OCI-LY3 (cell line): ENCODE results near the gene UBL4A.

Experiments used
- H2AFZ ChIP-seq: fragments of 200-600, 300-600 bp; shearing (Covaris generic); 2 replicates; pipeline ENCODE4 v1.6.0; 2014; ENCODE audit warnings: antibody characterized with exemption, low read depth, low read length
- H3K27ac ChIP-seq: fragments of 200-600, 300-600 bp; sonication (generic); 2 replicates; pipeline ENCODE4 v1.5.1; 2014; ENCODE audit warnings: mild to moderate bottlenecking, low read length, moderate library complexity, mixed read lengths
- H3K27me3 ChIP-seq: fragments of 200-600, 300-600 bp; sonication (generic); 2 replicates; pipeline ENCODE4 v1.6.1; 2014; ENCODE audit warnings: low read depth, low read length, mixed read lengths
- H3K36me3 ChIP-seq: fragments of 200-600, 300-600 bp; sonication (generic); replicated peaks from 2 replicates; pipeline ENCODE3; 2014; ENCODE audit warnings: low read depth, low read length, mixed read lengths
- H3K4me1 ChIP-seq: fragments of 300-600, 200-600 bp; sonication (generic); 2 replicates; pipeline ENCODE4 v1.6.1; 2014; ENCODE audit warnings: low read length, mixed read lengths
- H3K4me2 ChIP-seq: fragments of 200-600, 300-600 bp; sonication (generic); 2 replicates; pipeline ENCODE4 v1.6.1; 2014; ENCODE audit warnings: low read length, mixed read lengths
- H3K4me3 ChIP-seq: fragments of 300-600, 200-600 bp; sonication (generic); 2 replicates; pipeline ENCODE4 v1.5.1; 2014; ENCODE audit warnings: antibody characterized with exemption, mild to moderate bottlenecking, low read length, moderate library complexity
- H3K79me2 ChIP-seq: fragments of 300-600, 200-600 bp; shearing (Covaris generic); 2 replicates; pipeline ENCODE4 v1.6.1; 2014; ENCODE audit warnings: mild to moderate bottlenecking, low read length, mixed read lengths
- H3K9ac ChIP-seq: fragments of 300-600, 200-600 bp; shearing (Covaris generic); 2 replicates; pipeline ENCODE4 v1.6.0; 2014; ENCODE audit warnings: mild to moderate bottlenecking, low read length, moderate library complexity
- H3K9me3 ChIP-seq: fragments of 200-600, 300-600 bp; shearing (Covaris generic); 2 replicates; pipeline ENCODE4 v1.6.1; 2014; ENCODE audit warnings: low read length, mixed read lengths; ENCODE audit not compliant: insufficient read depth
- H4K20me1 ChIP-seq: fragments of 200-600, 300-600 bp; sonication (generic); 2 replicates; pipeline ENCODE4 v1.6.1; 2016; ENCODE audit warnings: low read length, mixed read lengths; ENCODE audit not compliant: insufficient read depth
- EZH2phosphoT487 ChIP-seq: fragments of 200-600 bp; shearing (Covaris generic); IDR thresholded peaks from 2 replicates; pipeline ENCODE4 v1.6.1; 2018; ENCODE audit warnings: antibody characterized with exemption, mixed run types, low read depth
- TF ChIP-seq, protein P1 (sequence below): fragments of 200-600, 300-600 bp; sonication (generic); IDR thresholded peaks from 2 replicates; pipeline ENCODE4 v1.5.1; 2014; ENCODE audit warnings: antibody characterized with exemption, low read length, low read depth

UBL4A gene

DNA sequence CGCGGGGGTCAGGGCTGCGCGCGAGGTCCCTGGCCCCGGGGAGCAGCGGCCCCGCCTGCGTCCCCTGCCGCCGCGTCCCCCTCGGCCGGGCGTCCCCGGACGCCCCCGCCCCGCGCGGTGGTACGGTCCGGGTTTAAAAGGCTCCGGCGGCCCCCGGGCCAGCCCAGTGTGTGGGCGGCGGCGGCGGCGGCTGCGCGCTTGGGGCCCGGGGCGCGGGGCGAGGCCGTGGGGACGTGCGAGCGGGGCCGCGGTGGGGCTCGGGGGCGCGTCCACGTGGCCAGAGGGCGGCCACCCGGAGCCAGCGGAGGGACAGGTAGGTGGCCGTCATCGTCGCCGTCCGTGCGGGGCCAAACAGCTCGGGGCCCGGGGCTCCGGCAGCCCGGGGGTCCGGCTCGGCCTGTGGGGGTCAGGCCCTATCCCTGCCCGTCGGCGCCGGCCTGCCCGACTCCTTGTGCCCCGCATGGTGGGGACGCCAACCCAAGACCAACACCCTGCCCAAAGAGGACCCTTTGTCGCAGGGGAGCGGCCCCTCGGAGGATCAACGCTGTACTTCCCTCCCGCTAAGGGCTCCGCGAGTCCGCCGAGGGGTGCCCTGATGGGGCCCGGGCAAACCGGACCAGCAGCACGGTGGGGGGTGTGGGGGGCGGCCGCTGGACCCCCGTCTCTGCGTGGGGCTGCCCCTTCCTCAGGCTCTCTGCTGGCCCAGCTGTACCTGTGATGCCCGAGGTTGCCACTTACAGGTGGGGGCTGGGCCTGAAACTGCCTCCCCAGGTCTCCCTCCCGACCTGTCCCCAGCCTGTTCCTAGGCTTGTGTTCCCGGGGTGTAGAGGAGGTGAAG lies 28.1 kb downstream of the UBL4A start, which contains the start of gene PLXNA3:
Gene PLXNA3 (plus strand): TSS at position 166 of the 838 bp plus-strand sequence. CDS start 1,903 bp downstream, outside the sequence.
- Histone ChIP-seq H3K27ac (no peak within 1 kb of the TSS; the same call in 1 of the 2 replicates), H3K36me3 (no peaks in the 10 kb centered on the region), H3K4me2 (peak within 1 kb of the TSS; percentile 88), H3K4me1 (peaks cover 9% of the 10 kb centered on the region), H3K27me3 (no peaks in the 10 kb centered on the region), H3K9me3 (no peaks in the 10 kb centered on the region), H3K9ac (peak within 1 kb of the TSS; percentile 80), H2AFZ (peak within 1 kb of the TSS; percentile 71), H4K20me1 (peaks cover 5% of the 10 kb centered on the region; the same call in 1 of the 2 replicates), H3K4me3 (peak within 1 kb of the TSS; percentile 82), H3K79me2 (peaks cover 14% of the 10 kb centered on the region; the same call in 1 of the 2 replicates)
- TF ChIP-seq, protein P1, sequence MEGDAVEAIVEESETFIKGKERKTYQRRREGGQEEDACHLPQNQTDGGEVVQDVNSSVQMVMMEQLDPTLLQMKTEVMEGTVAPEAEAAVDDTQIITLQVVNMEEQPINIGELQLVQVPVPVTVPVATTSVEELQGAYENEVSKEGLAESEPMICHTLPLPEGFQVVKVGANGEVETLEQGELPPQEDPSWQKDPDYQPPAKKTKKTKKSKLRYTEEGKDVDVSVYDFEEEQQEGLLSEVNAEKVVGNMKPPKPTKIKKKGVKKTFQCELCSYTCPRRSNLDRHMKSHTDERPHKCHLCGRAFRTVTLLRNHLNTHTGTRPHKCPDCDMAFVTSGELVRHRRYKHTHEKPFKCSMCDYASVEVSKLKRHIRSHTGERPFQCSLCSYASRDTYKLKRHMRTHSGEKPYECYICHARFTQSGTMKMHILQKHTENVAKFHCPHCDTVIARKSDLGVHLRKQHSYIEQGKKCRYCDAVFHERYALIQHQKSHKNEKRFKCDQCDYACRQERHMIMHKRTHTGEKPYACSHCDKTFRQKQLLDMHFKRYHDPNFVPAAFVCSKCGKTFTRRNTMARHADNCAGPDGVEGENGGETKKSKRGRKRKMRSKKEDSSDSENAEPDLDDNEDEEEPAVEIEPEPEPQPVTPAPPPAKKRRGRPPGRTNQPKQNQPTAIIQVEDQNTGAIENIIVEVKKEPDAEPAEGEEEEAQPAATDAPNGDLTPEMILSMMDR = no peak
- no peak for TF ChIP-seq EZH2phosphoT487

DNA sequence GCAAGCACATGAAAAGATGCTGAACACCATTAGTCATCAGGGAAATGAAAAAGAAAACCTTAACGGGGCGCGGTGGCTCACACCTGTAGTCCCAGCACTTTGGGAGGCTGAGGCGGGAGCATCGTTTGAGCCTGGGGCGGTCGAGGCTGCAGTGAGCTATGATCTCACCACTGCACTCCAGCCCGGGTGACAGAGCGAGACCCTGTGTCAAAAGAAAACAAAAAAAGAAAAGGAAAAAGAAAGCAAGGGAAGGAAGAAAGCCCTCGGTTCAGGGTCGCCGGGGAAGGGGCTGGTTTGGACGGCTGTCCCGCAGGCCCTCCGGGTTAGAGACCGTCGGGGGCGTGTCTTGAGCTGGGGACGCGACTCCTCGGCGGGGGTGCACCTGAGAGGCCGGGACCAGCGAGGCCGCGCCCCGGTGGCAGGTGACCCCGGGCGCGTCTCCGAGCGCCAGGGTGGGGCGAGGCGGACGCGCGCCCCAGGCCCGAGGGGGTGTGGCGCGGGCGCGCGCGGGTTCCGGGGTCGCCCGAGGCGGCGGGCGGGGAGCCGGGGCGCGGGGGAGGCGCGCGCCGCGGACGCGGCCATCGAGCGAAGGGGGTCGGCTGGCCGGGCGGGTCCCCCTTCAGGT lies 28.8 kb downstream of the UBL4A start:
- H4K20me1 ChIP-seq = peaks cover 5% of the 10 kb centered on the region; the same call in 1 of the 2 replicates
- H3K4me1 ChIP-seq = peaks cover 9% of the 10 kb centered on the region
- peak overlapping the region; percentile 82 for H3K4me3 ChIP-seq
- H3K27me3 ChIP-seq = no peaks in the 10 kb centered on the region
- peak overlapping the region; percentile 71 for H2AFZ ChIP-seq
- peak overlapping the region; percentile 75 for H3K4me2 ChIP-seq
- peak overlapping the region; percentile 80; the same call in 1 of the 2 replicates for H3K9ac ChIP-seq
- H3K9me3 ChIP-seq = no peaks in the 10 kb centered on the region
- H3K79me2 ChIP-seq = peaks cover 14% of the 10 kb centered on the region; the same call in 1 of the 2 replicates
- TF ChIP-seq EZH2phosphoT487 = no peak
- TF ChIP-seq, protein P1 = no peak
- no peak overlapping the region for H3K27ac ChIP-seq
- no peaks in the 10 kb centered on the region for H3K36me3 ChIP-seq

DNA sequence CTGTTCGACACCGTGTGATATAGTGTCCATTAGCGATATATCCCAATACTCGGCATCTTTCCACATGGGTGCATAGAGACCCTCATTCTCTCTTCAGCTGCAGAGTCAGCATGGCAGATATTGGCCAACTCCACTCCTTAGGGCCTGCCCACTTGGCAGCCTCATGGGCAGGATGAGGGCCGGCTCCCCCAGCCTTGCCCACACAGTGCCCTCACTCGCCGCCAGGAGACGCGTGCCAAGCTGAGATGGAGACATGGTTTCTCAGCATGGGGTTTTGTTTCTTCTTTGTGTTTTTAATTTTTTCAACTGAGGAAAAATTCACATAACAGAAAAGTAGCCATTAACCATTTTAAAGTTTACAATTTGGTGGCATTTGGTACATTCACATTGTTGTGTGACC lies 33.6 kb downstream of the UBL4A start:
- Histone ChIP-seq H3K4me1 (peaks cover 4% of the 10 kb centered on the region), H3K27me3 (no peaks in the 10 kb centered on the region), H3K9ac (no peak overlapping the region), H3K4me2 (no peak overlapping the region), H2AFZ (no peak overlapping the region), H3K36me3 (peaks cover 4% of the 10 kb centered on the region), H4K20me1 (no peaks in the 10 kb centered on the region), H3K4me3 (no peak overlapping the region), H3K9me3 (no peaks in the 10 kb centered on the region), H3K27ac (no peak overlapping the region), H3K79me2 (no peaks in the 10 kb centered on the region)
- no peak for TF ChIP-seq EZH2phosphoT487
- TF ChIP-seq, protein P1 = no peak

DNA sequence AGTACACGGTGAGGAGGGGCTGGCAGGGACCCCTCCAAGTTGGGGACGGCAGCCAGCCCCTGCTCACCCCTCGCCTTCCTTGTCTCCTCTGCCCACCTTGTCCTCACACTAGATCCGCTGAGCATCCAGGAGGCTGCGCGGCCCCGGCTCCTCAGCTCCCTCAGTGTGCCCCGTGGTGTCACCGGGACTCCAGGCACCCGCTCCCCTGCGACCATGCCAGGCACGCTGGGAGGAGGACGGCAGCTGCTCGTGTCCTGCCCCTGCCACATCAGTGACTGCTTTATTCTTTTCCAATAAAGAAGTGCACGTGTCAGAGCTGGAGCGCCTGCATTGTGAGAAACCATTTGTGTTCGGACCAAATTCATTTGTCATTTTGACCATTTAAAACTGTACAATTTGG lies 36.1 kb downstream of the UBL4A start:
- Histone ChIP-seq H3K4me1 (no peaks in the 10 kb centered on the region), H2AFZ (no peak overlapping the region), H3K27ac (no peak overlapping the region), H3K27me3 (no peaks in the 10 kb centered on the region), H3K79me2 (peaks cover under 1% of the 10 kb centered on the region; the same call in 1 of the 2 replicates), H3K36me3 (peaks cover 4% of the 10 kb centered on the region), H3K4me3 (no peak overlapping the region), H3K9ac (no peak overlapping the region), H3K4me2 (no peak overlapping the region), H4K20me1 (no peaks in the 10 kb centered on the region), H3K9me3 (no peaks in the 10 kb centered on the region)
- TF ChIP-seq, protein P1 = no peak
- TF ChIP-seq EZH2phosphoT487 = no peak
